Natural killer cell (primary cell): ENCODE measurements around the gene CFAP57. TPM values are rescaled to one million over a fixed set of nuclear protein-coding genes. Genes with fewer than 3 reads are reported as not detected.

Experiments
- ATAC-seq, 3 donors: fragments of 150-1000 bp in 2 of 3; fragments of 200-7000 bp in 1 of 3; cut with Tn5 transposase; 1 replicate in 1 of 3; 2 replicates in 2 of 3; pipeline ENCODE4 v1.10.0; 2021; ENCODE audit warnings: mild to moderate bottlenecking in 2 of 3, moderate library complexity in 2 of 3
- DNase-seq, 2 donors: peaks; one replicate each; pipeline versions ENCODE4 v3.0.0 to v3.0.0-alpha.2; 2013 to 2021; ENCODE audit warnings: mixed read lengths in 1 of 2
- H3K27ac ChIP-seq: one replicate; pipeline ENCODE4 v1.5.1; 2013; ENCODE audit warnings: mild to moderate bottlenecking, low read length
- H3K27me3 ChIP-seq: one replicate; pipeline ENCODE4 v1.6.1; 2013; ENCODE audit warnings: low read length; ENCODE audit not compliant: control insufficient read depth, insufficient read depth
- H3K36me3 ChIP-seq: one replicate; pipeline ENCODE4 v1.6.1; 2013; ENCODE audit warnings: low read length; ENCODE audit not compliant: control insufficient read depth, insufficient read depth
- H3K4me1 ChIP-seq: one replicate; pipeline ENCODE4 v1.6.1; 2013; ENCODE audit warnings: low read length; ENCODE audit not compliant: control insufficient read depth, insufficient read depth
- H3K4me3 ChIP-seq: one replicate; pipeline ENCODE4 v1.5.1; 2013; ENCODE audit warnings: low read length
- H3K9me3 ChIP-seq: one replicate; pipeline ENCODE4 v1.6.1; 2013; ENCODE audit warnings: low read length; ENCODE audit not compliant: control insufficient read depth, insufficient read depth
- H3K27ac Mint-ChIP-seq, 2 donors: one replicate each; pipeline ENCODE4 v1.8.0; 2022; ENCODE audit warnings: mild to moderate bottlenecking in 2 of 2, mixed read lengths in 2 of 2, moderate library complexity in 1 of 2
- H3K27me3 Mint-ChIP-seq, 2 donors: one replicate each; pipeline ENCODE4 v1.8.0; 2022; ENCODE audit warnings: low read depth in 2 of 2, mixed read lengths in 2 of 2
- H3K36me3 Mint-ChIP-seq: one replicate; pipeline ENCODE4 v1.8.0; 2022; ENCODE audit warnings: mixed read lengths
- H3K4me1 Mint-ChIP-seq, 2 donors: one replicate each; pipeline ENCODE4 v1.8.0; 2022; ENCODE audit warnings: mixed read lengths in 2 of 2
- H3K4me3 Mint-ChIP-seq: one replicate; pipeline ENCODE4 v1.8.0; 2022; ENCODE audit warnings: mild to moderate bottlenecking, moderate library complexity, mixed read lengths
- H3K9me3 Mint-ChIP-seq, 2 donors: one replicate each; pipeline ENCODE4 v1.8.0; 2022; ENCODE audit warnings: mixed read lengths in 2 of 2
- WGBS: methylation state at CpG from one replicate; pipeline ENCODE4 v1.1.7; 2013; ENCODE audit warnings: missing lambda C conversion rate; ENCODE audit not compliant: insufficient coverage; 5-methylcytosine and 5-hydroxymethylcytosine counted together
- intact Hi-C: fragments of 100-400 bp; cut with micrococcal nuclease; formaldehyde crosslinking; loops from one replicate; pipeline ENCODE4 v1.14.2; 2022
- total RNA-seq, 4 donors: library from RNA; stranded (reverse); fragments of 120-200 nt in 1 of 4; gene quantifications; one replicate each; pipeline versions ENCODE4 v1.2.3 to v1.2.4, GENCODE V29; 2013 to 2022
- TF ChIP-seq, protein P1 (sequence below): fragments of 200-600 bp; IDR thresholded peaks from one replicate; pipeline ENCODE4 v1.8.0; 2022; ENCODE audit warnings: antibody characterized with exemption

CFAP57 gene
- total RNA-seq, 3 donors from 2014 or later (not counting 1 experiment from before 2014, with no cell fraction given) = 0.19 TPM; not detected in 2

DNA sequence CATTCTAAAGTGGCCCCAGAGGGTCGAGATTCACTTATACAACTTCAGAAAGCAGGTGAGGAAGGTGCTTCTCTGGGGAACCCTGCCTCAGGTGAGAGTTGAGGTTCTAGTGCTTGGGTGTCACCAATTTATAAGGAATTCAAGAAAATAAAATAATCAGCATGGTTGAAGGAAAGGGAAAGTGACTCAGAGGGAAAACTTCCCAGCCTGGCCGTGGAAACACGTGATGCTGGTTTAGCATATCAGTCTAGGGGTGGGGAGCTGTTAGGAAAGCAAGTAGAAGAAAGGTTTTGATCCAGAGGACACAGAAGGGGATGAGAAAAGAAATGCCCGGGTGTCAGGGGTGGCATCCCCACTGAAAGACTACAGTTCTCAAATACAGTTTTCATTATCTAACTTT lies 59.9 kb downstream of the CFAP57 start:
- H3K36me3 Mint-ChIP-seq = no peaks in the 10 kb centered on the region
- intact Hi-C loops = no loop called here
- no peak for DNase-seq
- H3K4me3 Mint-ChIP-seq = no peak overlapping the region
- no peak overlapping the region for H3K27ac Mint-ChIP-seq
- peaks cover 1% of the 10 kb centered on the region for H3K4me1 ChIP-seq
- H3K27me3 Mint-ChIP-seq = peaks cover 6 to 10% of the 10 kb centered on the region in 2 donors
- no peaks in the 10 kb centered on the region for H3K36me3 ChIP-seq
- no peaks in the 10 kb centered on the region for H3K9me3 Mint-ChIP-seq
- 52% methylated on average over 4 of the region's 4 CpGs for WGBS
- H3K27me3 ChIP-seq = no peaks in the 10 kb centered on the region
- TF ChIP-seq, protein P1, sequence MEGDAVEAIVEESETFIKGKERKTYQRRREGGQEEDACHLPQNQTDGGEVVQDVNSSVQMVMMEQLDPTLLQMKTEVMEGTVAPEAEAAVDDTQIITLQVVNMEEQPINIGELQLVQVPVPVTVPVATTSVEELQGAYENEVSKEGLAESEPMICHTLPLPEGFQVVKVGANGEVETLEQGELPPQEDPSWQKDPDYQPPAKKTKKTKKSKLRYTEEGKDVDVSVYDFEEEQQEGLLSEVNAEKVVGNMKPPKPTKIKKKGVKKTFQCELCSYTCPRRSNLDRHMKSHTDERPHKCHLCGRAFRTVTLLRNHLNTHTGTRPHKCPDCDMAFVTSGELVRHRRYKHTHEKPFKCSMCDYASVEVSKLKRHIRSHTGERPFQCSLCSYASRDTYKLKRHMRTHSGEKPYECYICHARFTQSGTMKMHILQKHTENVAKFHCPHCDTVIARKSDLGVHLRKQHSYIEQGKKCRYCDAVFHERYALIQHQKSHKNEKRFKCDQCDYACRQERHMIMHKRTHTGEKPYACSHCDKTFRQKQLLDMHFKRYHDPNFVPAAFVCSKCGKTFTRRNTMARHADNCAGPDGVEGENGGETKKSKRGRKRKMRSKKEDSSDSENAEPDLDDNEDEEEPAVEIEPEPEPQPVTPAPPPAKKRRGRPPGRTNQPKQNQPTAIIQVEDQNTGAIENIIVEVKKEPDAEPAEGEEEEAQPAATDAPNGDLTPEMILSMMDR = no peak
- H3K9me3 ChIP-seq = no peaks in the 10 kb centered on the region
- peaks cover 5% of the 10 kb centered on the region in 2 donors for H3K4me1 Mint-ChIP-seq
- no peak overlapping the region for H3K4me3 ChIP-seq
- H3K27ac ChIP-seq = no peak overlapping the region
- no peak for ATAC-seq

GRCh38 chr1:43232482-43232881 lies 60.4 kb downstream of the CFAP57 start:
- H3K27me3 ChIP-seq = no peaks in the 10 kb centered on the region
- Mint-ChIP-seq H3K27me3 (peaks cover 2 to 6% of the 10 kb centered on the region in 2 donors), H3K4me3 (no peak overlapping the region), H3K27ac (no peak overlapping the region), H3K4me1 (peaks cover under 1% of the 10 kb centered on the region in 2 donors), H3K9me3 (no peaks in the 10 kb centered on the region), H3K36me3 (no peaks in the 10 kb centered on the region)
- TF ChIP-seq, protein P1 = no peak
- intact Hi-C loops = no loop called here
- no peaks in the 10 kb centered on the region for H3K36me3 ChIP-seq
- H3K4me1 ChIP-seq = no peaks in the 10 kb centered on the region
- DNase-seq = no peak
- H3K27ac ChIP-seq = no peak overlapping the region
- WGBS = 88% methylated on average over 4 of the region's 4 CpGs
- H3K4me3 ChIP-seq = no peak overlapping the region
- no peak for ATAC-seq
- H3K9me3 ChIP-seq = no peaks in the 10 kb centered on the region

DNA sequence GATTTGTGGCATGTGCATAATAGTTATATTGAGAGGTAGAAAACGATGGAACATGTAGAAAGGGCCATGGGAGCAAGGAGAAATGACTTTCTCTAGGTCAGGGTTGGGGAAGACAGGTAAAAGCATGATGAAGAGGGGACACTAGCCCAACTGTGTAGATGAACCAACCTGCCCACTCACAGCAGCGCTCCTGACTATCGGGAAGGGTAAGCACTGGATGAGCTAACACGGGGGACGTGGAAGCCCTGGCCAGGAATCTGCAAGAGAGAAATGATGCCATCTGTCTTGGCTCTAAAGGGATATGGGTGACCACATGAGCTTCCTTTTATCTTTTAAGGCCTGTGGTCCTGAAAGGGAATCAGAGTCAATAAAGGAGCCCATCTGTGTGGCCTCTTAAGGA lies 61.5 kb downstream of the CFAP57 start:
- peaks cover 0 to 3% of the 10 kb centered on the region in 2 donors for H3K27me3 Mint-ChIP-seq
- no peaks in the 10 kb centered on the region for H3K4me1 Mint-ChIP-seq
- Histone ChIP-seq H3K27me3 (no peaks in the 10 kb centered on the region), H3K27ac (no peak overlapping the region), H3K36me3 (no peaks in the 10 kb centered on the region), H3K4me3 (no peak overlapping the region), H3K9me3 (no peaks in the 10 kb centered on the region), H3K4me1 (no peaks in the 10 kb centered on the region)
- no peak for ATAC-seq
- no peak for DNase-seq
- no peaks in the 10 kb centered on the region for H3K9me3 Mint-ChIP-seq
- no peak overlapping the region for H3K27ac Mint-ChIP-seq
- no peak overlapping the region for H3K4me3 Mint-ChIP-seq
- WGBS = 93% methylated on average over 5 of the region's 5 CpGs
- no peaks in the 10 kb centered on the region for H3K36me3 Mint-ChIP-seq
- TF ChIP-seq, protein P1 = no peak
- intact Hi-C loops = no loop called here

DNA sequence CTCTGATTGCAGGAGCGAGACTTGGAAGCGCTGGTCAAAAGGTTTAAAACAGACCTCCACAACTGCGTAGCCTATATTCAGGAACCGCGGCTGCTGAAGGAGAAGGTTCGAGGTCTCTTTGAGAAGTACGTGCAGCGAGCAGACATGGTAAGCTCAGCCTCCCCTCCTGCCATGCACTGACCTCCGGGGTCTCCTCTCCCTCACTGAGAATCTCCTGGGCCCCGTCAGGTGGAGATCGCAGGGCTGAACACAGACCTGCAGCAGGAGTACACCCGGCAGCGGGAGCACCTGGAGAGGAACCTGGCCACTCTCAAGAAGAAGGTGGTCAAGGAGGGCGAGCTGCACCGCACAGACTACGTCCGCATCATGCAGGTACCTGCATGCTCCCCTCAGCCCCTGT lies 62.1 kb downstream of the CFAP57 start:
- no peaks in the 10 kb centered on the region for H3K4me1 Mint-ChIP-seq
- TF ChIP-seq, protein P1 = no peak
- no peak overlapping the region for H3K27ac Mint-ChIP-seq
- H3K9me3 Mint-ChIP-seq = no peaks in the 10 kb centered on the region
- 94% methylated on average over 17 of the region's 17 CpGs for WGBS
- Histone ChIP-seq H3K27me3 (no peaks in the 10 kb centered on the region), H3K9me3 (no peaks in the 10 kb centered on the region), H3K4me1 (peaks cover 2% of the 10 kb centered on the region), H3K4me3 (no peak overlapping the region), H3K36me3 (no peaks in the 10 kb centered on the region), H3K27ac (no peak overlapping the region)
- no peak for ATAC-seq
- no peak for DNase-seq
- intact Hi-C loops = no loop called here
- H3K27me3 Mint-ChIP-seq = peaks cover 0 to 3% of the 10 kb centered on the region in 2 donors
- no peaks in the 10 kb centered on the region for H3K36me3 Mint-ChIP-seq
- H3K4me3 Mint-ChIP-seq = no peak overlapping the region
